SU-DHL-6 (cell line): ENCODE results near the gene COX19.

Experiments
- CTCF ChIP-seq: fragments of 200-600 bp; sonication (generic); IDR thresholded peaks from one replicate; pipeline ENCODE4 v1.5.1; 2017; ENCODE audit warnings: antibody characterized with exemption, mild to moderate bottlenecking, low read length, moderate library complexity; ENCODE audit not compliant: insufficient read depth, poor library complexity, severe bottlenecking
- EZH2phosphoT487 ChIP-seq: fragments of 200-600 bp; sonication (generic), shearing (Covaris generic); conservative IDR thresholded peaks from 2 replicates; pipeline ENCODE4 v1.6.1; 2018; ENCODE audit warnings: mild to moderate bottlenecking, antibody characterized with exemption, low read length, moderate library complexity, mixed read lengths

GRCh38 chr7:985915-986741 lies 10.8 kb upstream of the COX19 start:
- TF ChIP-seq CTCF (no peak), EZH2phosphoT487 (no peak)
